Measurements from ENCODE around the gene VSTM4. TPM values are rescaled to one million over a fixed set of nuclear protein-coding genes. Genes with fewer than 3 reads are reported as not detected.

Gene VSTM4
- total RNA-seq, 1 experiment from 2014 or later: 0.07 TPM

DNA sequence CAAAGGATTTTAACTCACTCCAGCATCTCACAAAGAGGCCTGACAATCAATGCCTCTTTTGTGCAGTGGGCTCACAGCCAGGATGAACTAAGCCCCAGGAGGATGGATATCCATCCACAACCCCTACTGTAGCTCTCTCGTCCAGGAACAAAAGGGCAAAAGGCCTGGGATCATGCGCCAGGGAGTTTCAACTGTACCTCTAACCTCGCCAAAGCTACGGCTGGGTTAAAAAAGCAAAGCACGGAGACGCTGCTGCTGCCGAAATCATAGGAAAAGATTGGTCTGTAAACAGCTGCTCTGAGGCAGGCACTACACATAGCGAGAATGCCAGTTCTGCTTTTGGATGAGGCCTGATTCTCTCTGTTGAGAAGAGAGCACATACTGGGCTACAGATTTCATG lies 32.1 kb downstream of the VSTM4 start (continued):
- TF ChIP-seq ELF1 (IDR thresholded peaks at IDR 0.05; ENCODE audit: borderline replicate concordance, low read depth) (no peak), SP1 (IDR thresholded peaks at IDR 0.05; ENCODE audit: low read depth) (no peak), POLR2AphosphoS5 (IDR thresholded peaks at IDR 0.05; ENCODE audit: low read depth, low read length) (no peak), RAD21 (IDR thresholded peaks at IDR 0.05; ENCODE audit: low read depth) (no peak)

DNA sequence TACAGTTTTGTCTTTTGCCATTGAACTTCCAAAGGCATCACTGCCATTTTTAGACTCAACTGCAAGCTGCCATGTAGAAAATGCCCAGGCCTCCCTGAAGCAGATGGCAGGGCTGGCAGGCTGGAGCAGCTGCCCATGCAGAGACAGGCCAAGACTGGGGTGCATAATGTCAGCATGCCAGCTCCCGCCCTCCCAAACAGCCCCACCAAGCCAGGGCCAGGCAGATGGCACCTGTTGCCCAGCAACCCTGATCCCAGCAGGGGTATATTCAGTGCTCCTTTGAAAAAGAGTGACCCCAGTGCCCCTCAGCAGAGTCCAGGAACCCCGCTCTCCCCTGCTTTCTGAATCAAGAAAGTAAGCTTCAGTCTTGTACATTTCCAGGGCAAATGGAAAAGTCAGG lies 32.6 kb downstream of the VSTM4 start:
- H3K9me3 ChIP-seq (ENCODE audit: control insufficient read depth in 1 of 2, insufficient read depth in 1 of 2, low read depth in 1 of 2, low read length in 2 of 2): no peaks in the 10 kb centered on the region
- no peaks in the 10 kb centered on the region for H4K20me1 ChIP-seq (ENCODE audit: insufficient read depth)
- H3K4me3 ChIP-seq (replicated peaks in 1 of 2; ENCODE audit: low read depth in 1 of 2, low read length in 2 of 2): no peak overlapping the region
- H3K9ac ChIP-seq (ENCODE audit: low read length): no peak overlapping the region
- TF ChIP-seq, protein P1, sequence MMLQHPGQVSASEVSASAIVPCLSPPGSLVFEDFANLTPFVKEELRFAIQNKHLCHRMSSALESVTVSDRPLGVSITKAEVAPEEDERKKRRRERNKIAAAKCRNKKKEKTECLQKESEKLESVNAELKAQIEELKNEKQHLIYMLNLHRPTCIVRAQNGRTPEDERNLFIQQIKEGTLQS (IDR thresholded peaks at IDR 0.05): no peak
- TF ChIP-seq CBX3 (IDR thresholded peaks at IDR 0.05; ENCODE audit: low read depth) (no peak), ZNF274 (IDR thresholded peaks at IDR 0.05; ENCODE audit: low read depth, low read length) (no peak), SIN3A (IDR thresholded peaks at IDR 0.05; ENCODE audit: low read depth) (no peak), POLR2AphosphoS5 (IDR thresholded peaks at IDR 0.05; ENCODE audit: low read depth, low read length) (no peak), RAD21 (IDR thresholded peaks at IDR 0.05; ENCODE audit: low read depth) (no peak), EZH2 (IDR thresholded peaks at IDR 0.05) (no peak), SP1 (IDR thresholded peaks at IDR 0.05; ENCODE audit: low read depth) (no peak), EGR1 (IDR thresholded peaks at IDR 0.05; ENCODE audit: low read depth) (no peak)
- TF ChIP-seq, protein P2, sequence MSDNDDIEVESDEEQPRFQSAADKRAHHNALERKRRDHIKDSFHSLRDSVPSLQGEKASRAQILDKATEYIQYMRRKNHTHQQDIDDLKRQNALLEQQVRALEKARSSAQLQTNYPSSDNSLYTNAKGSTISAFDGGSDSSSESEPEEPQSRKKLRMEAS (IDR thresholded peaks at IDR 0.05): no peak
- TF ChIP-seq, protein P3, sequence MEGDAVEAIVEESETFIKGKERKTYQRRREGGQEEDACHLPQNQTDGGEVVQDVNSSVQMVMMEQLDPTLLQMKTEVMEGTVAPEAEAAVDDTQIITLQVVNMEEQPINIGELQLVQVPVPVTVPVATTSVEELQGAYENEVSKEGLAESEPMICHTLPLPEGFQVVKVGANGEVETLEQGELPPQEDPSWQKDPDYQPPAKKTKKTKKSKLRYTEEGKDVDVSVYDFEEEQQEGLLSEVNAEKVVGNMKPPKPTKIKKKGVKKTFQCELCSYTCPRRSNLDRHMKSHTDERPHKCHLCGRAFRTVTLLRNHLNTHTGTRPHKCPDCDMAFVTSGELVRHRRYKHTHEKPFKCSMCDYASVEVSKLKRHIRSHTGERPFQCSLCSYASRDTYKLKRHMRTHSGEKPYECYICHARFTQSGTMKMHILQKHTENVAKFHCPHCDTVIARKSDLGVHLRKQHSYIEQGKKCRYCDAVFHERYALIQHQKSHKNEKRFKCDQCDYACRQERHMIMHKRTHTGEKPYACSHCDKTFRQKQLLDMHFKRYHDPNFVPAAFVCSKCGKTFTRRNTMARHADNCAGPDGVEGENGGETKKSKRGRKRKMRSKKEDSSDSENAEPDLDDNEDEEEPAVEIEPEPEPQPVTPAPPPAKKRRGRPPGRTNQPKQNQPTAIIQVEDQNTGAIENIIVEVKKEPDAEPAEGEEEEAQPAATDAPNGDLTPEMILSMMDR (IDR thresholded peaks at IDR 0.05 in 2 of 3, conservative IDR thresholded peaks at IDR 0.05 in 1 of 3; ENCODE audit: borderline replicate concordance in 1 of 3, insufficient read depth in 1 of 3, low read depth in 2 of 3, low read length in 2 of 3): no peak
- POLR2A ChIA-PET: no interaction called here
- no peak overlapping the region for H3K27ac ChIP-seq (ENCODE audit: low read depth, low read length)
- H3K4me2 ChIP-seq (ENCODE audit: low read length): no peak overlapping the region
- H3K4me1 ChIP-seq (ENCODE audit: control insufficient read depth in 1 of 2, insufficient read depth in 2 of 2, low read length in 2 of 2): no peaks in the 10 kb centered on the region
- no peaks in the 10 kb centered on the region for H3K9me2 ChIP-seq (ENCODE audit: insufficient read depth)
- intact Hi-C loops (cut with micrococcal nuclease): no loop called here
- CTCF ChIA-PET: no interaction called here
- no TSS peak for BruUV-seq (replicated peaks)
- H3K79me2 ChIP-seq (ENCODE audit: insufficient read depth, low read length): no peaks in the 10 kb centered on the region
- no peak overlapping the region for H2AFZ ChIP-seq (ENCODE audit: low read depth, low read length, poor library complexity, severe bottlenecking)
- ATAC-seq (no peak), DNase-seq (ENCODE audit: low read depth, low spot score) (no peak)
- no peaks in the 10 kb centered on the region for H3K36me3 ChIP-seq (ENCODE audit: control insufficient read depth in 1 of 2, insufficient read depth in 2 of 2, low read length in 2 of 2)
- peaks cover 43% of the 10 kb centered on the region for H3K27me3 ChIP-seq (ENCODE audit: insufficient read depth, low read length)
- RAD21 ChIA-PET (ENCODE audit: low non-redundant PET in 1 of 2, low total read pairs in 2 of 2, uncharacterized antibody in 2 of 2, unreplicated experiment in 2 of 2): no interaction called here
